ENCODE results near the gene MASTL.

The MASTL gene

DNA sequence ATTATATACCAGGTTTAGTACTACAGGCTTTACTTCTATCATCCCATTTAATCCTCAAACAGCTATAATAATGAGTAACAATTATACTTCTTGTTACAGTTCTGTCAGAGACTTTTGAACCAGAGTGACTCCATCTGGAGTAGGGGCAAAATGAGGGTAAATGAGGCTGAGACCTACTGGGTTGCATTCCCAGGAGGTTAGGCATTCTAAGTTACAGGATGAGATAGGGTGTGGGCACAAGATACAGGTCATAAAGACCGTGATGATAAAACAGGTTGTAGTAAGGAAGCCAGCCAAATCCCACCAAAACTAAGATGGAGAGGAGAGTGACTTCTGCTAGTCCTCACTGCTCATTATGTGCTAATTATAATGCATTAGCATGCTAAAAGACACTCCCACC is 4.9 kb upstream of the MASTL start:
- no peak overlapping the region for H3K27ac ChIP-seq
- TF ChIP-seq, protein P1, sequence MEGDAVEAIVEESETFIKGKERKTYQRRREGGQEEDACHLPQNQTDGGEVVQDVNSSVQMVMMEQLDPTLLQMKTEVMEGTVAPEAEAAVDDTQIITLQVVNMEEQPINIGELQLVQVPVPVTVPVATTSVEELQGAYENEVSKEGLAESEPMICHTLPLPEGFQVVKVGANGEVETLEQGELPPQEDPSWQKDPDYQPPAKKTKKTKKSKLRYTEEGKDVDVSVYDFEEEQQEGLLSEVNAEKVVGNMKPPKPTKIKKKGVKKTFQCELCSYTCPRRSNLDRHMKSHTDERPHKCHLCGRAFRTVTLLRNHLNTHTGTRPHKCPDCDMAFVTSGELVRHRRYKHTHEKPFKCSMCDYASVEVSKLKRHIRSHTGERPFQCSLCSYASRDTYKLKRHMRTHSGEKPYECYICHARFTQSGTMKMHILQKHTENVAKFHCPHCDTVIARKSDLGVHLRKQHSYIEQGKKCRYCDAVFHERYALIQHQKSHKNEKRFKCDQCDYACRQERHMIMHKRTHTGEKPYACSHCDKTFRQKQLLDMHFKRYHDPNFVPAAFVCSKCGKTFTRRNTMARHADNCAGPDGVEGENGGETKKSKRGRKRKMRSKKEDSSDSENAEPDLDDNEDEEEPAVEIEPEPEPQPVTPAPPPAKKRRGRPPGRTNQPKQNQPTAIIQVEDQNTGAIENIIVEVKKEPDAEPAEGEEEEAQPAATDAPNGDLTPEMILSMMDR (conservative IDR thresholded peaks at IDR 0.05) = no peak

DNA sequence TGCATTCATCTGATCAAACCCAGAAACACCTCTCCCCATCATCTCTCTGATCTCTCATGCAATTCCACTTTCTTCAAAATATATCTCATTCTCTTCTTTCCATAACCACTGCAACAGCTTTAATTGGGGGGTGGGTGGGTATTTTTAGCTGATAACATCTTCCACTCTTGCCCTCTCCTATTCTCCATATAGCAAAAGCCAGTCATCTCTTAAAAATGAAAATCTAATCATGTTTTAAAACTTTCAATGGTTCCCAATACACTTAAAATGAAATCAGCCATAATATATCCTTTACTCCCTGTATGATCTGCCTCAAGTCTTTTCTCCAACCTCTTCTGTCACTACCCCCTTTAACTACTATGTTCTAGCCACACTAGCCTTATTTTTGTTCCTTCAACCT is 2.5 kb upstream of the MASTL start:
- peak overlapping the region; percentile 93; the same call in 1 of the 2 replicates for H3K27ac ChIP-seq
- TF ChIP-seq, protein P1 (conservative IDR thresholded peaks at IDR 0.05) = no peak

DNA sequence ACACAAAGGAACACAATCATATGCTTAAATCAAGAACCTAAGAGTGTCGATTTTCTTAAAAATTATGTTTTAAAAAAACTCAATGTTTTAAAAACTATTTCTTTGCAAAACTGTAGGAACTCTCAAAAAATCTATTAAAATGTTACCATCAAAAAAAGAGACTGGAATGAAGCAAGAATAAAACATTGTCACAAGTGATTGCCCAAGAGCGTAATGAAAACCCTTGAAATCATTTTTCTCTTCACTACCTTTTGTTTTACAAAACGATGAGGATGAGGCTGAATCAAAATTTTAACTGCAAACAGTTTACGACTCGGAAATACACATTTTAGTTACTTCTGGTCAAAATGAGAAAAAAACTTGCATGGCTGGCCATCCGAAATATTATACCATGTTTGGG is 1.8 kb upstream of the MASTL start:
- TF ChIP-seq, protein P1 (conservative IDR thresholded peaks at IDR 0.05) = no peak
- H3K27ac ChIP-seq = peak overlapping the region; percentile 93

DNA sequence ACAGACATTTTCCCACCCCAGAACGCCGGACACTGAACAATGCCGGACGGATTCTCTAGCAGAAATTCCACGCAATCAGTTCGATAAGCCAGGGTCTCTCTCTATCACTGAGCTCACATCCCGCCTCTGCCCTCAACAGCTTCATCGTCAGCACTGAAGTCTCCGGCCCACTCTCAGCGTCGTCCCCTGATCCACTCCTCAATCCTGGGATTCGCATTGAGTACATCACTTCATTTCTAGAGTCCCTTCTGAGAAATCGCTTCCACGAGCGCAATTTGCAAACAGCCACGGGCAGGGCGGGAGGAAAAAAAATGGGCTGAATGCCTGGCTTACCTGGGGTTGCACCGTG is 1.3 kb upstream of the MASTL start:
- peak overlapping the region; percentile 93 for H3K27ac ChIP-seq
- TF ChIP-seq, protein P1 (conservative IDR thresholded peaks at IDR 0.05) = no peak

DNA sequence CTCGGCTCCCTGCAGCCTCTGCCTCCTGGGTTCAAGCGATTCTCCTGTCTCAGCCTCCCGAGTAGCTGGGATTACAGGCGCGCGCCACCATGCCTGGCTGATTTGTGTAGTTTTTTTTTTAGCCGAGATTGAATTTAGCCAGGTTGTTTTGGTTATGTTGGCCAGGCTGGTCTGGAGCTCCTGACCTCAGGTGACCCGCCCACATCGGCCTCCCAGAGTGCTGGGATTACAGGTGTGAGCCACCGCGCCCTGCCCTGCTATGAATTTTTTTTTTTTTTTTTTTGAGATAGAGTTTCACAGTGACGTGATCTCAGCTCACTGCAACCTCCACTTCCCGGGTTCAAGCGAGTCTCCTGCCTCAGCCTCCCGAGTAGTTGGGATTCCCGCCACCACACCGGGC is 1.4 kb downstream of the MASTL start:
- H3K27ac ChIP-seq = peak overlapping the region; percentile 93

DNA sequence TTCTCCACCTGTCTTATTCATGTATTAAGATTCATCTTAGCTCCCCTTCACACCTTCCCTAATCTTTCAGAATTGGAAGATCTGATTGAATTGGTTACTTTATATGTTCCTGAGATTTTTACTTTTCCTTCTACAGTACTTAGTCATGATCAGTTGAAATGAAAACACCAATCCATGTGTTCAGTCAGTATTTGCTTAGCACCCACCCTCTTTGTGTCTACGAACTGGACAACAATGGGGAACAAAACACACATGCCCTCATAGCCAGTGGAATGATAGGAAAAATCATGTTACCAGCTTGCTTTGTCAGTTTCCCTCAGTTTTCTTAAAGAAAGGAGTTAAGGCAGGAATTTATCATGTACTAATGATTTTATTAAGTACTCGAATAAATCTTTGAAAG is 2.0 kb downstream of the MASTL start:
- peak overlapping the region; percentile 93; the same call in 1 of the 2 replicates for H3K27ac ChIP-seq
- TF ChIP-seq, protein P1 (conservative IDR thresholded peaks at IDR 0.05) = no peak

DNA sequence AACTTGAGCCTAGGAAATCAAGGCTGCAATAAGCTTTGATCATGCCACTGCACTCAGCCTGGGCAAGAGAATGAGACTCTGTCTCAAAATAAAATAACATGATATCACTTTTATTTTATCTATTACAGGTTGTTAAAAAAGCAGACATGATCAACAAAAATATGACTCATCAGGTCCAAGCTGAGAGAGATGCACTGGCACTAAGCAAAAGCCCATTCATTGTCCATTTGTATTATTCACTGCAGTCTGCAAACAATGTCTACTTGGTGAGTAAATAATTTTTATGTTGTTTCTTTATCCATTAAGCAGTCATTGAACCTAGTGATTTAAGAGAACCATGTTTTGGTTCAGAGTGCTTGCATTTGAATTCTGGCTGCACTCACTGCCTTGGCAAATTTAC is 3.3 kb downstream of the MASTL start:
- TF ChIP-seq, protein P1 (conservative IDR thresholded peaks at IDR 0.05) = no peak
- H3K27ac ChIP-seq = no peak overlapping the region

DNA sequence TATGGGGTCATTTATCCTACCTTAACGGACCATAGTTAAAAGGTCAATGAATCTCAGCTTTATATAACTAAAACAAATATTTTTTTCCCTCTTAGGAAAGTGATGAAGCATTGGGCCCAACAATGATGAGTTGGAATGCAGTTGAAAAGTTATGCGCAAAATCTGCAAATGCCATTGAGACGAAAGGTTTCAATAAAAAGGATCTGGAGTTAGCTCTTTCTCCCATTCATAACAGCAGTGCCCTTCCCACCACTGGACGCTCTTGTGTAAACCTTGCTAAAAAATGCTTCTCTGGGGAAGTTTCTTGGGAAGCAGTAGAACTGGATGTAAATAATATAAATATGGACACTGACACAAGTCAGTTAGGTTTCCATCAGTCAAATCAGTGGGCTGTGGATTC is 14.7 kb downstream of the MASTL start:
- H3K27ac ChIP-seq = no peak overlapping the region
- TF ChIP-seq, protein P1 (conservative IDR thresholded peaks at IDR 0.05) = no peak
